Naive thymus-derived CD4-positive, alpha-beta T cell (primary cell): ENCODE measurements around the gene JAM3. TPM values are rescaled to one million over a fixed set of nuclear protein-coding genes. Genes with fewer than 3 reads are reported as not detected.

Source experiments
- ATAC-seq: fragments of 150-1000 bp; cut with Tn5 transposase; 2 replicates; pipeline ENCODE4 v1.10.0; 2021; ENCODE audit warnings: mild to moderate bottlenecking, moderate library complexity
- CTCF ChIA-PET: fragments of 350-600 bp; sonication (Branson Sonifier 250); formaldehyde crosslinking; loops from one replicate; lab custom pipeline; 2021; ENCODE audit warnings: antibody characterized with exemption; lab: Charles Lee
- POLR2A ChIA-PET: fragments of 350-600 bp; sonication (Branson Sonifier 250); formaldehyde crosslinking; loops from one replicate; lab custom pipeline; 2021; ENCODE audit warnings: antibody characterized with exemption, inconsistent platforms; lab: Charles Lee
- DNase-seq, 9 donors: peaks; one replicate each; pipeline versions ENCODE4 v3.0.0 to v3.0.0-alpha.2; 2020 to 2022; ENCODE audit warnings: mixed read lengths in 1 of 9
- H3K27ac ChIP-seq: one replicate; pipeline ENCODE4 v1.7.0; 2013; ENCODE audit warnings: mild to moderate bottlenecking, low read depth, low read length, moderate library complexity
- H3K27me3 ChIP-seq, 2 donors: one replicate each; pipeline ENCODE4 v1.7.0; 2013; ENCODE audit warnings: low read length in 2 of 2, mild to moderate bottlenecking in 2 of 2, moderate library complexity in 2 of 2; ENCODE audit not compliant: control insufficient read depth in 2 of 2, insufficient read depth in 2 of 2
- H3K36me3 ChIP-seq, 3 experiments: 1 replicate in 2 of 3; 2 replicates in 1 of 3; pipeline ENCODE4 v1.7.0; 2013; ENCODE audit warnings: low read length in 3 of 3, mild to moderate bottlenecking in 3 of 3, moderate library complexity in 1 of 3; ENCODE audit not compliant: insufficient read depth in 3 of 3, control insufficient read depth in 2 of 3
- H3K4me1 ChIP-seq, 2 donors: one replicate each; pipeline ENCODE4 v1.7.0; 2013; ENCODE audit warnings: low read length in 2 of 2, mild to moderate bottlenecking in 2 of 2, moderate library complexity in 1 of 2; ENCODE audit not compliant: control insufficient read depth in 2 of 2, insufficient read depth in 2 of 2
- H3K4me3 ChIP-seq: 2 replicates; pipeline ENCODE4 v1.7.0; 2013; ENCODE audit warnings: mild to moderate bottlenecking, low read length
- H3K9me3 ChIP-seq, 3 experiments: 1 replicate in 2 of 3; 2 replicates in 1 of 3; pipeline ENCODE4 v1.7.0; 2013; ENCODE audit warnings: low read length in 3 of 3; ENCODE audit not compliant: control insufficient read depth in 2 of 3
- H3K27ac Mint-ChIP-seq, 9 donors: one replicate each; pipeline ENCODE4 v1.8.0; 2020 to 2022; ENCODE audit warnings: mixed read lengths in 9 of 9, mild to moderate bottlenecking in 8 of 9, moderate library complexity in 5 of 9, inconsistent platforms in 2 of 9
- H3K27me3 Mint-ChIP-seq, 5 donors: one replicate each; pipeline ENCODE4 v1.8.0; 2021 to 2022; ENCODE audit warnings: mixed read lengths in 5 of 5, mild to moderate bottlenecking in 1 of 5
- H3K36me3 Mint-ChIP-seq, 5 donors: one replicate each; pipeline ENCODE4 v1.8.0; 2020 to 2022; ENCODE audit warnings: mixed read lengths in 5 of 5, mild to moderate bottlenecking in 3 of 5, inconsistent platforms in 1 of 5
- H3K4me1 Mint-ChIP-seq, 7 donors: one replicate each; pipeline ENCODE4 v1.8.0; 2020 to 2022; ENCODE audit warnings: mixed read lengths in 7 of 7, mild to moderate bottlenecking in 3 of 7, inconsistent platforms in 1 of 7
- H3K4me3 Mint-ChIP-seq, 10 donors: one replicate each; pipeline ENCODE4 v1.8.0; 2020 to 2022; ENCODE audit warnings: mild to moderate bottlenecking in 10 of 10, mixed read lengths in 10 of 10, moderate library complexity in 6 of 10, inconsistent platforms in 2 of 10
- H3K9me3 Mint-ChIP-seq, 11 donors: one replicate each; pipeline ENCODE4 v1.8.0; 2020 to 2022; ENCODE audit warnings: mixed read lengths in 11 of 11, mild to moderate bottlenecking in 4 of 11, inconsistent platforms in 1 of 11, moderate library complexity in 1 of 11
- intact Hi-C, 2 donors: fragments of 100-400 bp; cut with micrococcal nuclease; formaldehyde crosslinking; loops; one replicate each; pipeline ENCODE4 v1.15.1; 2023
- polyA plus RNA-seq, 2 donors: library from polyadenylated mRNA; unstranded; fragments of 300-500 nt; fragmentation: Illumina TruSeq; gene quantifications; one replicate each; pipeline ENCODE4 v1.2.3, GENCODE V29; 2021
- total RNA-seq, 6 experiments: library from RNA in 5 of 6; stranded (reverse) in 5 of 6; gene quantifications; 1 replicate in 5 of 6; 2 replicates in 1 of 6; pipeline ENCODE4 v1.2.3 and lab custom pipeline; 2021 to 2026

JAM3 gene
- total and polyA plus RNA-seq, 7 experiments from 2014 or later: 4.8 to 8.2 (median 6.0) TPM

DNA sequence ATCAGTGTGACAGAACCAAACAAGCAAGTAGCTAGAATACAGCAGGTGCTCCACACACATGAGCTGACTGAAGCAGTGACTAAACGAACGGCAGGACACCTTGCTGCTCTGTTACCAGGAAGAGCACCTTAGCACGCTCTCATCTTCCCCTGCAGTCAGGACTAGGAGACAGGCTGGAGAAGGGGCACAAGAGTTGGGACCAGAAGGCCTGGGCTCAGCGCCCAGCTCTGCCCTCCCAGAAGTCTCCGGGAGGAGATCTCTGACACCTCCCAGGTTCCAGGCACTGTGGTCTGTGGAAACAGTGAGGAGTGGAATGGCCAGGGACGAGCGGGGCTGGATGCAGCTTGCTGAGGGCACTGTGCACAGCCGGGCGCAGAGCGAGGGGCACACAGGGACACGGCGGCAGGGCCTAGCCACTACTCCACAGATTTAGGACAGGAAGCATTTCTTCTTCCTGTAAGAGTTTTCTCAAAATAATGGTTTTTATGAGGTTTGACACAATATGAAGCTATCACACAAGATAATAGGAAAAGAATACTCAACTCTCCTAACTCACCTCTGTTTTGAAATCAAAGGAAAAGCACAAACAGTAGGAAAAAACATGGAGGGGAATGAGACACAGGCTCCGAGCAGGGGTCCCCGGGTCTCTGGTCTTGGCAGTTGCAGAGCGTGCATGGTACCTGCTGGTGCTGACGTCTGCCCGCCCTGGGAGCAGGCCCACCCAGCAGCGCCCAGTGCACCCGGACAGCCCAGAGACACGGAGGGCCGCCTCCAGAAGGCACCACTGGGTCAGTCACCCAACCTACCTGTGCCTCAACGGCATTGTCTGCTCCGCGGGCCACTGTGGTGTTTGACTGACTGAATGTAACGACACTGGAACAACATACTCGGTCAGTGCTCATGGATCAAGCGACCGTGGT is 87.3 kb downstream of the JAM3 start:
- no peak for DNase-seq

GRCh38 chr11:134157451-134157850 is 88.6 kb downstream of the JAM3 start:
- intact Hi-C loops: no loop called here
- no peaks in the 10 kb centered on the region for H3K27me3 Mint-ChIP-seq
- H3K27ac Mint-ChIP-seq: no peak overlapping the region
- H3K36me3 Mint-ChIP-seq: peaks cover 17 to 66% (median 21%) of the 10 kb centered on the region in 5 donors
- no peak overlapping the region for H3K4me3 ChIP-seq
- H3K4me1 ChIP-seq: no peaks in the 10 kb centered on the region
- H3K27ac ChIP-seq: no peak overlapping the region
- no peak for ATAC-seq
- no peak for DNase-seq
- H3K36me3 ChIP-seq: peaks cover 6 to 95% (median 17%) of the 10 kb centered on the region in 3 experiments
- CTCF ChIA-PET: no interaction called here
- POLR2A ChIA-PET: no interaction called here
- H3K4me3 Mint-ChIP-seq: no peak overlapping the region
- no peaks in the 10 kb centered on the region for H3K27me3 ChIP-seq
- no peaks in the 10 kb centered on the region for H3K4me1 Mint-ChIP-seq
- H3K9me3 ChIP-seq: no peaks in the 10 kb centered on the region
- H3K9me3 Mint-ChIP-seq: peaks cover 0 to 1% (median 0%) of the 10 kb centered on the region in 11 donors

More for the DNA sequence above, 87.3 kb downstream of the JAM3 start:
- Histone ChIP-seq H3K9me3 (no peaks in the 10 kb centered on the region), H3K27me3 (no peaks in the 10 kb centered on the region), H3K4me3 (no peak overlapping the region), H3K36me3 (peaks cover 6 to 86% (median 8%) of the 10 kb centered on the region in 3 experiments), H3K27ac (no peak overlapping the region), H3K4me1 (no peaks in the 10 kb centered on the region)
- ChIA-PET CTCF (no interaction called here), POLR2A (no interaction called here)
- Mint-ChIP-seq H3K4me3 (no peak overlapping the region), H3K4me1 (no peaks in the 10 kb centered on the region), H3K36me3 (peaks cover 17 to 63% (median 21%) of the 10 kb centered on the region in 5 donors), H3K9me3 (peaks cover 0 to 1% (median 0%) of the 10 kb centered on the region in 11 donors), H3K27ac (peak overlapping the region in 1 of 9 donors; percentile 18), H3K27me3 (no peaks in the 10 kb centered on the region)
- no peak for ATAC-seq
- intact Hi-C loops: no loop called here

DNA sequence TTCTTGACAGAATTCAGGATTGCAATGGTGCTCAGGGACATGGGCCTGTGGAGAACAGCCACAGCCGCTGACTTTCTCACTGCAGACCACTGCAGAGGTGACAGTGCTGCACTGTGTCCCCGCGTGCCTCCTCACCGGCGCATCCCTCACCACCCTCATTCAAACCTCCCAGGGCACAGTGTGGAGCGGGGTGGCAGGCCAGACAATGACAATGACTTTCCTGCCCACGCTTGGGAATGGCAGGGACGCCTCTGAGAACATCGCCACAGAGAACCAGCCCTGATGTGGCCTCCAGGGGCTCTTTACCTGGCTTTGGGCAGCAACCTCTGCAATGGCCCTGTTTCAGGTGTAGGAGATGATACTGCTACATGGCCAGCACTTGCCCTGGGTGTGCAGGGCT is 89.2 kb downstream of the JAM3 start:
- intact Hi-C loops: no loop called here
- peaks cover 17 to 72% (median 24%) of the 10 kb centered on the region in 5 donors for H3K36me3 Mint-ChIP-seq
- Histone ChIP-seq H3K27me3 (no peaks in the 10 kb centered on the region), H3K4me3 (no peak overlapping the region), H3K27ac (no peak overlapping the region), H3K36me3 (peaks cover 6 to 96% (median 17%) of the 10 kb centered on the region in 3 experiments), H3K4me1 (no peaks in the 10 kb centered on the region), H3K9me3 (no peaks in the 10 kb centered on the region)
- no peaks in the 10 kb centered on the region for H3K27me3 Mint-ChIP-seq
- H3K9me3 Mint-ChIP-seq: peaks cover 0 to 1% (median 0%) of the 10 kb centered on the region in 11 donors
- DNase-seq (no peak), ATAC-seq (no peak)
- H3K27ac Mint-ChIP-seq: no peak overlapping the region
- H3K4me3 Mint-ChIP-seq: no peak overlapping the region
- H3K4me1 Mint-ChIP-seq: peaks cover 0 to 3% (median 0%) of the 10 kb centered on the region in 7 donors
- ChIA-PET POLR2A (no interaction called here), CTCF (no interaction called here)

GRCh38 chr11:134159652-134160051 is 90.8 kb downstream of the JAM3 start:
- Mint-ChIP-seq H3K27ac (peak overlapping the region in 1 of 9 donors; percentile 9), H3K9me3 (no peaks in the 10 kb centered on the region), H3K4me3 (no peak overlapping the region), H3K4me1 (peaks cover 0 to 3% (median 0%) of the 10 kb centered on the region in 7 donors), H3K36me3 (peaks cover 24 to 73% (median 35%) of the 10 kb centered on the region in 5 donors), H3K27me3 (no peaks in the 10 kb centered on the region)
- no peak overlapping the region for H3K27ac ChIP-seq
- intact Hi-C loops: no loop called here
- H3K4me3 ChIP-seq: no peak overlapping the region
- ChIA-PET CTCF (no interaction called here), POLR2A (no interaction called here)
- DNase-seq (no peak), ATAC-seq (no peak)
- H3K36me3 ChIP-seq: peaks cover 6 to 91% (median 21%) of the 10 kb centered on the region in 3 experiments
- no peaks in the 10 kb centered on the region for H3K4me1 ChIP-seq
- H3K27me3 ChIP-seq: no peaks in the 10 kb centered on the region
- no peaks in the 10 kb centered on the region for H3K9me3 ChIP-seq

DNA sequence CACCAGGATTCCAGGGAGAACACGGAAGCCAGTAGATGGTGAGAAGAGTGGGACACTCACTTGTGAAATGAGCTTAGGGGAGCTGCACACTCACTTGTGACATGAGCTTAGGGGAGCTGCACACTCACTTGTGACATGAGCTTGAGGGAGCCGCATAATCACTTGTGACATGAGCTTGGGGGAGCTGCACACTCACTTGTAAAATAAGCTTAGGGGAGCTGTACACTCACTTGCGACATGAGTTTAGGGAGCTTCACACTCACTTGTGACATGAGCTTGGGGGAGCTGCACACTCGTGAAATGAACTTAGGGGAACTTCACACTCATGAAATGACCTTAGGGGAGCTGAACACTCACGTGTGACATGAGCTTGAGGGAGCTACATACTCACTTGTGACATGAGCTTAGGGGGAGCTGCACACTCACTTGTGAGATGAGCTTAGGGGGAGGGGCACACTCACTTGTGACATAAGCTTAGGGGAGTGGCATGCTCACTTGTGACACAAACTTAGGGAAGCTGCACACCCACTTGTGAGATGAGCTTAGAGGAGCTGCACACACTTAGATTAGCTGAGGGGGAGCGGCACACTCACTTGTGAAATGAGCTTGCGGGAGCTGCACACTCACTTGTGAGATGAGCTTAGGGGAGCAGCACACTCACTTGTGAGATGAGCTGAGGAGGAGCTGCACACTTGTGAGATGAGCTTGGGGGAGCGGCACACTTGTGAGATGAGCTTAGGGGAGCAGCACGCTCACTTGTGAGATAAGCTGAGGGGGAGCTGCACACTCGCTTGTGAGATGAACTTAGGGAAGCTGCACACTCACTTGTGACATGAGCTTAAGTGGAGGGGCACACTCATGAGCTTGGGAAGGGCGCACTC is 95.9 kb downstream of the JAM3 start:
- POLR2A ChIA-PET: no interaction called here
- intact Hi-C loops: no loop called here
- peaks cover 25 to 63% (median 48%) of the 10 kb centered on the region in 5 donors for H3K36me3 Mint-ChIP-seq

GRCh38 chr11:134170177-134170918 is 101.5 kb downstream of the JAM3 start:
- no peaks in the 10 kb centered on the region for H3K27me3 ChIP-seq
- ATAC-seq: no peak
- Mint-ChIP-seq H3K4me3 (no peak overlapping the region), H3K27ac (no peak overlapping the region), H3K4me1 (peaks cover 0 to under 1% (median 0%) of the 10 kb centered on the region in 7 donors), H3K9me3 (no peaks in the 10 kb centered on the region), H3K36me3 (peaks cover 15 to 41% (median 30%) of the 10 kb centered on the region in 5 donors), H3K27me3 (no peaks in the 10 kb centered on the region)
- CTCF ChIA-PET: interaction anchor here (0.9 kb wide), 1 partner anchor 122 kb away, joined by 3 read pairs; no protein-coding TSS in a partner anchor
- no peak for DNase-seq
- POLR2A ChIA-PET: no interaction called here
- H3K4me3 ChIP-seq: no peak overlapping the region
- no peaks in the 10 kb centered on the region for H3K4me1 ChIP-seq
- no peak overlapping the region for H3K27ac ChIP-seq
- no peaks in the 10 kb centered on the region for H3K9me3 ChIP-seq
- intact Hi-C loops: no loop called here
- peaks cover 6 to 60% (median 11%) of the 10 kb centered on the region in 3 experiments for H3K36me3 ChIP-seq

More for the DNA sequence above, 95.9 kb downstream of the JAM3 start:
- H3K27ac ChIP-seq: no peak overlapping the region
- CTCF ChIA-PET: interaction anchor here (0.6 to 1.3 kb wide), 2 partner anchors 25 to 114 kb away, joined by 3 to 4 read pairs; no protein-coding TSS in a partner anchor
- H3K9me3 ChIP-seq: no peaks in the 10 kb centered on the region
- ATAC-seq (no peak), DNase-seq (peak in 1 of 9 donors; percentile 15)
- no peak overlapping the region for H3K4me3 ChIP-seq
- no peak overlapping the region for H3K4me3 Mint-ChIP-seq
- H3K27me3 ChIP-seq: no peaks in the 10 kb centered on the region
- peaks cover 12 to 76% (median 32%) of the 10 kb centered on the region in 3 experiments for H3K36me3 ChIP-seq
- H3K27ac Mint-ChIP-seq: peak overlapping the region in 2 of 9 donors; percentile 10 to 31
- H3K27me3 Mint-ChIP-seq: no peaks in the 10 kb centered on the region
- H3K9me3 Mint-ChIP-seq: no peaks in the 10 kb centered on the region
- peaks cover 0 to 8% (median 0%) of the 10 kb centered on the region in 7 donors for H3K4me1 Mint-ChIP-seq
- H3K4me1 ChIP-seq: no peaks in the 10 kb centered on the region
